ENCODE results near the gene FREM2.

FREM2 gene

DNA sequence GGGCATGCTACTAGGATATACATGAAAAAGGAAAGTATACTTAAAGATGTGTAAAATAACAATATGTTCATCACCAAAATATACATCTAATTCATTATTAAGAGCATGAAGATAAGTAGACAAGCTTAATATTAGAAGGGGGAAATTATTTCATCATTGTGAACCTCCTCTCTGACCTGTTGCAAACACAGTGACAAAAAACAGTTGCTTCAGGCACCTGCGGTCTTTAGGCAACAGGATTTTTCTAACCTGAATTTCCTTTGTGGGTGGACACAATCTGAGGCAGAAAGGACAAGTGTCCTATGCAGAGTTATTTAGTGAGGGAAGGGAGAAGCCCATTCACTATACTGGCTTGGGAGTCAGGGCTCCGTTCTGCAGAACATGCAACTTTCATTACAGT is 6.3 kb downstream of the FREM2 start:
- in situ Hi-C loops (cut with HindIII; ENCODE audit: low pct_unique_long_range_greater_than_20kb, low sequenced_read_pairs) = no loop called here
- DNase-seq (ENCODE audit: low read depth in 1 of 2, low spot score in 1 of 2) = no peak
- no peak for TF ChIP-seq JUND (IDR thresholded peaks at IDR 0.05; ENCODE audit: low read depth)

DNA sequence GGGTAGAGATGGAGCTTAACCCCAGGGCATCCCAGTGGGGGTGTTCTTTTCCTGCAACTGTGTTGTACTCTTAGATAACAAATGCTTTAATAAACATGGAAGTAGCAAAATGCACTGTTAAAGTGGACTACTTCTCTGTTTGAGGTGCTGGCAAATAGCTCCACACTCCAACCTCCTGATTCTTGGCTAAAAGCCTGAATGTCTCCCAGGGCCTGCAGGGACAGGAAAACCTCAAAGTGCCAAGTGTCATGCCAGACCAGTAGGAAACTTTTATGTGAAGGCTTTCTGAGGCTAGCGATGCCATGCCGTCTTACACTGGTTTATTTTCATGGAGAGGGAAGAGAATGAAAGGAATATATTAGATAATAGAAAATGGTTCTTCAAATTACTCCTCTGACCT is 6.8 kb downstream of the FREM2 start:
- in situ Hi-C loops (cut with HindIII; ENCODE audit: low pct_unique_long_range_greater_than_20kb, low sequenced_read_pairs) = no loop called here
- peak; percentile 25 to 80 for DNase-seq (ENCODE audit: low read depth in 1 of 2, low spot score in 1 of 2)

DNA sequence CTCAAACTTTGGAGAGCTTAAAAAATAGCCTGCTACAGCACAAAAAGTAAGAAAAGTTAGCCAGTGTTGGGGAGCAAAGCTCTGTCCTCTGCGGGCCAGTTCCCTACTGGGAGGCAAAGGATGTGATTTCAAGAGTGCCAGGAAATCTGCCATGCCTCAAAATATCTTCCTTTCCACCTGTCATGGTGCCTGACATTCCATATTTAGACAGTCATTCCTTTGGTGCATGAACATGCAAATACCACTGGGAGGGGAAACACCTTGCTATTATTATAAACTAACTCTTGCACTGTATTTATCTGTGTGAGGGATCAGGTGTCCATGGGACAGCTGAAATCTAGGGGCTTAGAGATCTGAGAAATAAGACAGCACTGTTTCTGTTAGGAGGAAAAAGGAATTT is 10.3 kb downstream of the FREM2 start:
- no peak for DNase-seq (ENCODE audit: low read depth in 1 of 2, low spot score in 1 of 2)
- no peak for TF ChIP-seq JUND (IDR thresholded peaks at IDR 0.05; ENCODE audit: low read depth)
- in situ Hi-C loops (cut with HindIII; ENCODE audit: low pct_unique_long_range_greater_than_20kb, low sequenced_read_pairs) = no loop called here

More for the DNA sequence above, 6.8 kb downstream of the FREM2 start:
- TF ChIP-seq JUND (IDR thresholded peaks at IDR 0.05; ENCODE audit: low read depth) = no peak

DNA sequence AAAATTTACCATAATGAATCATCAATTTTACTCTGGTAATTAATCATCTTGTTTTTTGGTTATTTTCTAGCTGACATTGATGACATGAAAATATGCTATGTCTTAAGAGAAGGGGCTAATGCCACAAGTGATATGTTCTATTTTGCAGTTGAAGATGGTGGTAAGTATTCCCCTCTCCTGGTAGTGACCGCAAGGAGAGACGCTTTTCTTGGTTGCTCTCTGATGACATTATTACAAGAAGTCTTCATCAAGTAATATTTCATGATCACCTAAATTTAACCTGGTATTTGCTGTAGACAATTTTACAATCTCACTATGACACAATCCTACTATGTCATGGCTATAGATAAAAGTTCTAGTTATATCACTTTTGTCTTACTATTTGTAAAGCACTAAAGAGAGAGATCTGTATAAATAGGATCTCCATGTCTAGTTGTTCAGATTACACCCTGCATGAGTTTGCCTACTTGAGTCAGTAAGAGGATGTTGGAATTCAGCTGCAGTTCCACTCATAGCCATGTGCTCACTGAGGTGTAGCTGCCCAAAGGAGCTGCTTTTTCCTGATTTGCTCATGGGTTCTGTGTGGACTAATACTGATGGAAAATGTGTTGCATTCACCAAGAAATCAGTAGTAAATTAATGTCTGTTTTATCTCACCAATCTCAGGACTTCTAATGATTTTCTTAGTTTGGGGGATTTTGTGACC is 10.9 kb downstream of the FREM2 start:
- peak in 1 of 2 experiments; percentile 47 for DNase-seq (ENCODE audit: low read depth in 1 of 2, low spot score in 1 of 2)
- in situ Hi-C loops (cut with HindIII; ENCODE audit: low pct_unique_long_range_greater_than_20kb, low sequenced_read_pairs) = no loop called here

DNA sequence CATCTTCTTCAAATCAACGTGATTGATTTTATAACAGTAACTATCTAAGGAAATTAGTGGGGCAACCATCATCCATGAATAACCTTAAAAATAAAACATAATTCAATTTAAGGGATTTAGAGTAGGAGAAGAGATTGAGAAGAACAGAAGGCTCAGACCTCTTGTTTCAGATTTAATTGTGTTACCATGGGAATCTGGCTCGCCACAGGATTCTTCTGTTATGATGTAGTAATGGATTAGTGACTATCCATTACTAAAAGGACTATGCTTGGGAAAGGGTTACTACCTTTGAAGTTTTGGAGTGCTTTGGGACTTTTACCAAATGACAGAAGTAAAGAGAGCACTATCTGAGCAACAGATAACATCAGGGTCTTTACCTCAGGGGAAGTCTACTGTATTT is 13.2 kb downstream of the FREM2 start:
- in situ Hi-C loops (cut with HindIII; ENCODE audit: low pct_unique_long_range_greater_than_20kb, low sequenced_read_pairs) = no loop called here
- TF ChIP-seq JUND (IDR thresholded peaks at IDR 0.05; ENCODE audit: low read depth) = no peak
- DNase-seq (ENCODE audit: low read depth in 1 of 2, low spot score in 1 of 2) = no peak

More for the DNA sequence above, 10.9 kb downstream of the FREM2 start:
- TF ChIP-seq JUND (IDR thresholded peaks at IDR 0.05; ENCODE audit: low read depth) = no peak

DNA sequence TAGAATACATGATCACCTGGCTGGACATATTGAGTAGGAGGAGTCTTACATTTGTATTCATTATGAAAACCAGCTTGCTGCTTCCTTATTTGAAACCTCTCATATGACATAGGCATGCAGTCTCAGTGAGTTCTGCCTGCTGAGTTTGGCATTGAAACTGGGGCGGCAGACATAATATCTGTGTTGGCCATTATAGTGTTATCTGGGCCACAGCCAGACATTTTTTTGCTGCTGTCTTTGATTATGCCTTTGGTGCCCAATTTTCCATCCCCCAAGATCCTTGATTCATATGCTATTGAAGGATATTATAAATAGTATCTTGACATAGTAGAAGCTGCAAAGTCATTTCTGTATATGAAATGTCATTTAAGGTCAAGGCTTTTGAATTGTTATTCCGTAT is 15.8 kb downstream of the FREM2 start:
- no peak for DNase-seq (ENCODE audit: low read depth in 1 of 2, low spot score in 1 of 2)
- TF ChIP-seq JUND (IDR thresholded peaks at IDR 0.05; ENCODE audit: low read depth) = no peak
- in situ Hi-C loops (cut with HindIII; ENCODE audit: low pct_unique_long_range_greater_than_20kb, low sequenced_read_pairs) = no loop called here

DNA sequence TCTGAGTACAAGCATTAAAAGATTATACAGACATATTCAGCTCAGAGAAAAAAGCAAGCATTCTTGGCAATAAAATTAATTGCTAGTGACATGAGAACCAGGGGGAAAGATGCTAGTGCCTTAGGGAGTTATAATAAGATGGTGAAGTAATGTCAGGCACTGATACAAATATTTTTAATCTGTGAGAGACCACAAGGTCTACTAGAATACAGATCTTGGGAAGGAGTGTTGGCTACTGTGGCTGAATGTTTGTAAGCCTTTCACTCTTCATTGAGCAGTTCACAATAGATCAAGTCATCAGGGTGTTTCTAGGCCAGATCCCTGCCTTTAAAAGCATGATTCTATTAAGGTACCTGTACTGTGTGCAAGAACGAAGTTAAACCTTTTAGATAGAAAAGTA is 16.4 kb downstream of the FREM2 start:
- no peak for DNase-seq (ENCODE audit: low read depth in 1 of 2, low spot score in 1 of 2)
- in situ Hi-C loops (cut with HindIII; ENCODE audit: low pct_unique_long_range_greater_than_20kb, low sequenced_read_pairs) = no loop called here
- TF ChIP-seq JUND (IDR thresholded peaks at IDR 0.05; ENCODE audit: low read depth) = no peak

DNA sequence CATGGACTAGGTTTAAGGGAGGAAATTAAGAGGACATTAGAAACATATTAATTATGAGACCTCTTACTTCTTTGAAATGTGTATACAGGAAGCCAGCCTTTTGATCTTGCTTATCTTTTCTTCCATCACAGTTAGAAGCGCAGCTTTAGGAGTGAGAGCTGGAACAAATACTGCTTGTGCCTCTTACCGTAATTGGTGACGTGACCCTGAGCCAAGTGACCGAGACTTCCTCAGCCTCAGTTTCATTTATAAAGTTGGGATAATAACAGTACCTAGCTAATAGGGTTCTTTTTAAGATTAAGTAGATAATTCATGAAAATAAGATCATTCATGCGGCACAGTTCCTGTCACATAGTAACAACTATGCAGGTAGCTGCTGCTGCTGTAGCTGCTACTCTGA is 18.5 kb downstream of the FREM2 start:
- TF ChIP-seq JUND (IDR thresholded peaks at IDR 0.05; ENCODE audit: low read depth) = no peak
- in situ Hi-C loops (cut with HindIII; ENCODE audit: low pct_unique_long_range_greater_than_20kb, low sequenced_read_pairs) = no loop called here
- DNase-seq (ENCODE audit: low read depth in 1 of 2, low spot score in 1 of 2) = no peak

DNA sequence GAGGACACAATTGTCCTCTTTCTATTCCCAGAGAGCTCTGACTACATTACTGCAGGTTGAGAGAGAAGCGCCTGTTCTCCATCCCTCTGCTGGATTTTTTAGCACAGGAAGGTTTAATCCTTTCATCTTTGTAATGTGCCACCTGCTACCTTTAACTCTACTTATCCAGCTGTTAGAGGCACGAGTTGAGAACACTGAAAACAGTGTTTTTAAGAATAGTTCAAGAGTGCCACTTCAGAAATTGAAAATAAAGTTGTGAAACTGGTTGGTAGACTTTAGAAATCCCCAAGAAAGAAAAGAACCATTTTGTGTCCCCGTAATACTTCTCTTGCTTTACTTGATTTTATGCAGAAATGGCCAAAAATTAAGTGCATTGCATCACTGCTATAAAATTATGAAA is 20.6 kb downstream of the FREM2 start:
- in situ Hi-C loops (cut with HindIII; ENCODE audit: low pct_unique_long_range_greater_than_20kb, low sequenced_read_pairs) = no loop called here
- DNase-seq (ENCODE audit: low read depth in 1 of 2, low spot score in 1 of 2) = no peak
- TF ChIP-seq JUND (IDR thresholded peaks at IDR 0.05; ENCODE audit: low read depth) = no peak

DNA sequence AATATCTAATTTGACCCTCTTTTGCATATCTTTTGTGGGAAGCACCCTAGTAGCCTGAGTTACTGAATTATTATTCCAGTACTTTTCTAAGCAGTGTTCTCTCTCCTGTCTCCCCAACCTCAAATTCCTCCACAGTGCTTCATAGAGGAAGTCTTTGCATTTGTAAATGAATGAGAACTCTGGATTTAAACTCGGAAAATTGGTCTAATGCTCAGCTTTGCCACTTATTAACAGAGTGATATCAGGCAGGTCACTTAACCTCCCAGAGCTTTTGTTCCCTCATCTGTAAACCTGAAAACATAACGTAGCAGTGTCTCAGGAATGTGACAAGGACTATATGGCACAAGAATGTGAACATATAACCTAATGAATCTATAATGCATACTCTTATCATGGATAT is 26.2 kb downstream of the FREM2 start:
- no peak for TF ChIP-seq JUND (IDR thresholded peaks at IDR 0.05; ENCODE audit: low read depth)
- DNase-seq (ENCODE audit: low read depth in 1 of 2, low spot score in 1 of 2) = no peak
- in situ Hi-C loops (cut with HindIII; ENCODE audit: low pct_unique_long_range_greater_than_20kb, low sequenced_read_pairs) = no loop called here

DNA sequence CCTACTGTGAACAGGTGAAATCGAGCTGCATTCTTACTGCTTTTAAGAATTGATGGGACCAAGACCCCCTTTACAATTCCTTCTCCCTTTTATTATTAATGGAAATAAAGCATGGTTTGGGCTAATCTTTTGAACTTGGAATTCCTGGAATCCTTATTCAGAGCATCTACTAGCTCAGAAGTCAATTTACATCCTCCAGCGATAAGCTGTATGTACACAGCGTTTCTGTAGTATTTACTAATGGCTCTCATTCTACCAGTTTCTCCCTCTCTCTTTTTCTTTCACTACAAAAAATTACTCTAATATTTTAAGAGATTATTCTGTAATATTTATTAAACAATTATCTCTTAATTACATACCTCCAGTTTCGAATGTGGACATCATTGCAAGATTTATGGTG is 31.5 kb downstream of the FREM2 start:
- DNase-seq (ENCODE audit: low read depth in 1 of 2, low spot score in 1 of 2) = no peak
- in situ Hi-C loops (cut with HindIII; ENCODE audit: low pct_unique_long_range_greater_than_20kb, low sequenced_read_pairs) = no loop called here
- TF ChIP-seq JUND (IDR thresholded peaks at IDR 0.05; ENCODE audit: low read depth) = no peak

DNA sequence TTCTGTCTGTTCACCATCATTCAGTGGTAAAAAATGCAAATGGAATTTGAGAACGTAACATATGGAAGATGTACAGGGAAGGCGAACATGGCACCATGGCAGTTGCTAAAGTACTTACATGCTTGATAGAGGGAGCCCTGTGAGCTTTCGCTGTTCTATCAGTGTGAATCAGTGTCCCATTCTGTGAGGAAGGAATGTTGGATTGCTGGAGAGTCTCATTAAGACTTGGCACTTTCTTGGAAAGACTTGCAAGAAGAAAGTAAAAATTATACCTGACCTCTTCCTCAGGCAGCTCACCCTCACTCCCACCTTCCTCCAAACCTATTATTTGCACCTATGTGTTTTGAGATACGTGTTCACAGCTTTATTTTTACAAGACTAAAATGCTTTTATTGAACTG is 43.5 kb downstream of the FREM2 start:
- TF ChIP-seq JUND (IDR thresholded peaks at IDR 0.05; ENCODE audit: low read depth) = no peak
- in situ Hi-C loops (cut with HindIII; ENCODE audit: low pct_unique_long_range_greater_than_20kb, low sequenced_read_pairs) = no loop called here
- no peak for DNase-seq (ENCODE audit: low read depth in 1 of 2, low spot score in 1 of 2)

DNA sequence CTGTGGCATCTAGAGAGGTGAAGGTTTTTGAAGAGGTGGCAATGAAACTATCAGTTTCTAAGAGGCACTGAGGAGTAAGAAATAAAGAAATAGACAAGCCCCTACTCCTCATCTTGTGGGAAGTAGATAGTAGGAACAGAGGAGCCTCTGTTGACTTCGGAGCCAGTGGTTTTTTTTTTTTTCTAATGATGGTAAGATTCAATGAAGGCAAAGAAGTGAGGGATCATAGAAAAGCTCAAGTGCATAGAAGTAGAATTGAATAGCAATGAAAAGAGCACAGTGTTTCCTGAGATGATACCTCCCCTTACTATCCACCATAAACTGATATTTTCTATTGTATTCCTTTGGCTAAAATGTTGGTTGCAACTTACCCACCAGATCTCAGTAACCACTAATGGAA is 46.3 kb downstream of the FREM2 start:
- no peak for DNase-seq (ENCODE audit: low read depth in 1 of 2, low spot score in 1 of 2)
- in situ Hi-C loops (cut with HindIII; ENCODE audit: low pct_unique_long_range_greater_than_20kb, low sequenced_read_pairs) = no loop called here
- TF ChIP-seq JUND (IDR thresholded peaks at IDR 0.05; ENCODE audit: low read depth) = no peak
